GM12892 (cell line): ENCODE measurements around the gene BPIFB4.
"Not testable (repeated sequence)": the region's sequence is repeated elsewhere in the genome, so short reads cannot be mapped to it uniquely, and the experiment has no call there.

Source experiments
- DNase-seq: peaks from one replicate; pipeline ENCODE4 v3.0.0; 2011; ENCODE audit not compliant: insufficient read length
- FAIRE-seq: peaks from 2 replicates; lab custom pipeline; 2011; peaks lifted over from hg19 to GRCh38; lab: Jason Lieb, UNC
- POLR2A ChIP-seq: IDR thresholded peaks from 2 replicates; pipeline ENCODE4 v1.6.1; 2011; ENCODE audit warnings: low read depth, low read length, control low read depth
- POLR2AphosphoS5 ChIP-seq: IDR thresholded peaks from 2 replicates; pipeline ENCODE4 v1.6.1; 2011; ENCODE audit warnings: low read depth, low read length, control low read depth
- TAF1 ChIP-seq: IDR thresholded peaks from 2 replicates; pipeline ENCODE4 v1.6.1; 2011; ENCODE audit warnings: low read depth, mild to moderate bottlenecking, control low read depth, low read length, borderline replicate concordance

Gene BPIFB4

GRCh38 chr20:33097001-33097400 is 17.6 kb downstream of the BPIFB4 start:
- FAIRE-seq (no peak), DNase-seq (no peak)
- no peak for TF ChIP-seq TAF1
- no peak for TF ChIP-seq POLR2A
- no peak for TF ChIP-seq POLR2AphosphoS5

GRCh38 chr20:33099843-33100538 is 20.5 kb downstream of the BPIFB4 start:
- DNase-seq, result no peak
- no peak for TF ChIP-seq POLR2A
- TF ChIP-seq TAF1, result no peak
- no peak for TF ChIP-seq POLR2AphosphoS5
- FAIRE-seq, result no peak

GRCh38 chr20:33103556-33103955 is 24.1 kb downstream of the BPIFB4 start:
- DNase-seq, result no peak
- TF ChIP-seq POLR2AphosphoS5, result no peak
- TF ChIP-seq POLR2A, result no peak
- FAIRE-seq, result no peak

DNA sequence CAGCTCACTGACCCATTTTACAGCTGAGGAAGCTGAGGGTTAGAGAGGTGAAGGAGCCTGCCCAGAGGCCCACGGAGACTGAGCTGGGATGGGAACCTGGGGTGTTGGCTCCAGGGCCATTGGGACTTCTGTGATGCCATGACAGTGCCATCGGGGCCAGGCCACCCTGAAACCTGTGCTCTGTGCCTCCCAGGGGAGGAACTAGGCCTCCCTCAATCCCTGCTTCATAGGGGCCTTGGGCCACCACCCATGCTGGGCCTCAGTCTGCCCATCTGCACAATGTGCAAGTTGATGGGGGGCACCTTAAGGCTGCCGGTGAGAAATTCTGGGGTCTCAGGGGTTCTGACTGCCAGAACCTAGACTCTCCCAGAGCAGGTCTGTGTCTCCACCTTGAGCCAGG is 24.9 kb downstream of the BPIFB4 start:
- DNase-seq (no peak), FAIRE-seq (no peak)
- TF ChIP-seq TAF1 (no peak), POLR2AphosphoS5 (no peak), POLR2A (no peak)

GRCh38 chr20:33105316-33105924 is 26.0 kb downstream of the BPIFB4 start:
- DNase-seq, result no peak
- FAIRE-seq, result no peak
- TF ChIP-seq TAF1 (no peak), POLR2A (no peak), POLR2AphosphoS5 (no peak)

DNA sequence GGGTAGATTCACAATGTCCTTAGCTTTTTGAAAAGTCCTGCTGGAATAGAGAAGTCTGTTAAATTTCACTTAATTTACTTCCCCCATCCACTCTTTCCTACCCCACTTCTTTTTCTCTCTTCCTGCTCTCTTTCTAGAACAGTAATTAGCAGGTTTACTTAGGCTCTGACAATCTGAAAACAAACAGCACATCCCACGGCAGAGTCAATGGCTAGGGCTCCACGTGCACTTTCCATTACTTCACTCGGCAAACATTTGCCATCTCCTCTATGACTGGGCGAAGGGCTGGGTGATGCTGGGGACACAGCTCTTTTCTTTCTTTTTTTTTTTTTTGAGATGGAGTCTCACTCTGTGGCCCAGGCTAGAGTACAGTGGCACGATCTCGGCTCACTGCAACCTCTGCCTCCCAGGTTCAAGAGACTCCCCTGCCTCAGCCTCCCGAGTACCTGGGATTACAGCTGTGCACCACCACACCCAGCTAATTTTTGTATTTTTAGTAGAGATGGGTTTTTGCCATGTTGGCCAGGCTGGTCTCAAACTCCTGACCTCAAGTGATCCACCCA is 26.7 kb downstream of the BPIFB4 start:
- not testable (repeated sequence) for FAIRE-seq, DNase-seq

GRCh38 chr20:33108661-33109060 is 29.2 kb downstream of the BPIFB4 start:
- TF ChIP-seq POLR2AphosphoS5 (no peak), TAF1 (no peak), POLR2A (no peak)
- no peak for FAIRE-seq
- no peak for DNase-seq

GRCh38 chr20:33110147-33110825 is 30.8 kb downstream of the BPIFB4 start:
- TF ChIP-seq POLR2A (no peak), TAF1 (no peak), POLR2AphosphoS5 (no peak)
- DNase-seq, result no peak
- no peak for FAIRE-seq

- TF ChIP-seq POLR2AphosphoS5 (no peak), TAF1 (no peak)
- DNase-seq (no peak), FAIRE-seq (no peak)
These were observed 31.9 kb downstream of the BPIFB4 start for GRCh38 chr20:33111306-33111705.

DNA sequence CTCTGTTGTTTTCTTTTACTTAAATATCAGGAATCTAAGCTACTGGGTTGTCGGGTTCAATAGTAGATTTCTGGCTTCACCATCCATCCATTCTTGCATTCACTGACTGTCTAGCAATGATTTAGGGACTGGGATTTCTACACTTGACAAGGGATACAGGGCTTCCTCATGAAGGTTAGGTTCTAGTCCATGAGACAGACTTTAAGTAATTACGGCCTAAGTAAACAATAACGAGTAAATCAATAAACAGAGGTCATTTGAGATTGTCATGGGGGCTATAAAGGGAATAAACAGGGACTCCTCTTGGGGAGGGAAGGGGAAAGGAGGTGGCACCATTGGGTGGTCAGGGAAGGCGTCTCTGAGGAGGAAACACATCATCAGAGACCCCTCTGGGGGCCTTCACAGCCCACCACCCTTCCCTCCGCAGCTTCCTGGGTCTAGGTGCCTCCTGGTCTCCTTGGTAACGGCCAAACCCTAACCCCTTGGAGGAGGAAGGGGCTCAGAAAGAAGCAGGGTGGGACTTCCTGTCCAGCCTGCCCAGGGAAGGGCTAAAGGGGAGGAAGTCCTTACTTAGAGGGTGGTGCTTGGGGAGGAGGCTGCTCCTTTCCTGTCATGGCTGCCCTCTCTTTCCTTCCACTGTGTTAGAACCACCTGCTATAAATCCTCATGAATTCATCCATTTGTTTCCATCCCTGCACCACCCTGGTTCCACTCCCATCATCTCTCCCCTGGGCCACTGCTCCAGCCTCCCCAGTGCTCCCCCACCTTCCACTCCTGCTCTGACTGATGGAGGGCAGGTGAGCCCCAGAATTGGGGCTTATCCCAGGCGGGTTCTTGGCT is 33.3 kb downstream of the BPIFB4 start:
- DNase-seq (no peak), FAIRE-seq (no peak)
- TF ChIP-seq POLR2A, result no peak
- no peak for TF ChIP-seq POLR2AphosphoS5
- no peak for TF ChIP-seq TAF1

DNA sequence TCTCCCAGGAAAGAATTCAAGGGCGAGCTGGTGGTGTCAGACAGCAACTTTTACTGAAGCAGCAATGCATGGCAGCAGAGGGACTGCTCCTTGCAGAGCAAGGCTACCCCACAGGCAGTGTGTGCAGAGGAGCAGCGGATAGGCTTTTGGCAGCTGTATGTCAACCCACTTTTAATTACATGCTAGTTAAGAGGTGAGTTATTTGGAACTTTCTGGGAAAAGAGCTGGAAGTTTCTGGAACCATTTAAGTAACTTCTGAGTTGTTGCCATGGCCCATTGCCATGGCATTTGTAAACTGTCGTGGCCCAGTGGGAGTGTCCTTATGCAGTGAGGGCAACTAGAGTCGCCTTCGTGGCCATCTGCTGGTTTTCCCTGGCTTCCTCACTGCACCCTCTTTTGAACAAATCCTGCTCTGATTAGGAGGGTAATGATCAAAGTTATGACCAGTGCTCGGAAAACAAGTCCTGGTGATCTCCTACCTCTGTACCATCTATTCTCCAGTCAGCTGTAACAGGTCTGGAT is 34.0 kb downstream of the BPIFB4 start:
- DNase-seq (no peak), FAIRE-seq (no peak)

GRCh38 chr20:33115501-33115900 is 36.1 kb downstream of the BPIFB4 start:
- not testable (repeated sequence) for DNase-seq, FAIRE-seq

More for the DNA sequence above, 34.0 kb downstream of the BPIFB4 start:
- TF ChIP-seq POLR2AphosphoS5, result no peak
- no peak for TF ChIP-seq TAF1
- TF ChIP-seq POLR2A, result no peak
